Measurements from ENCODE around the gene AGMO.

- TF ChIP-seq CTCF (IDR thresholded peaks at IDR 0.05) (no peak), POLR2A (IDR thresholded peaks at IDR 0.05) (no peak)
Observed at GRCh38 chr7:15175152-15175551, 386.7 kb downstream of the AGMO start.
